Kidney tubule cell (primary cell): ENCODE data around the gene TRIM37.
"Not testable (repeated sequence)": the region's sequence is repeated elsewhere in the genome, so short reads cannot be mapped to it uniquely, and the experiment has no call there.

Experiments
- DNase-seq: peaks from one replicate; pipeline ENCODE4 v3.0.0-alpha.2; 2018; ENCODE audit warnings: low spot score

Gene TRIM37

GRCh38 chr17:58993311-58993710, 113.4 kb downstream of the TRIM37 start:
- peak; percentile 34 for DNase-seq

DNA sequence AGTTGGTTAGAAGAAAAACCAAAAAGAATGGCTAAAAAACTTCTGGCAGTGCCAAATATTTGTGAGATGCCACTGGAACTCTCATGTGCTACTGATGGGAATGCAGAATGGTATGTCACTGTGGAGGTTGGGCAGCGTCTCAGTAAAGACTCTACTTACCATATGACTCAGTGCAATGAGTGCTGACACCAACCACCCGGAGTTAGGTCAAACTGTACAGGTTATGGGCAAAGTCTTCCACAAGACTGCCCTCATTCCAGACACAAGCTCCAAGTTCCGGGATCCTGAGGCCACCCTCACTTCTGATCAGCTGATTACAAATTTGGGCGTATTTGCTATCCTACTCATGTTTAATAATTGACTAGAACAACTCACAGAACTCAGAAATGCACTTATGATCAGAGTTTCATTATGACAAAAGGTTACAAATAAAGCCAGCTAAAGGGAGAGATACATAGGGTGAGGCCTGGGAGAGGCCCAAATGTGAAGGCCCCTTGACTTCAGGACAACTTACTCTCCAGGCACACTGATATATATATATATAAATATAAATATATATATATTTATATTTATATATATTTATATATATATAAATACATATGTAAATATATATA, 114.9 kb downstream of the TRIM37 start:
- DNase-seq, result peak; percentile 99

GRCh38 chr17:58989629-58990028, 117.1 kb downstream of the TRIM37 start:
- no peak for DNase-seq

GRCh38 chr17:58985971-58986370, 120.7 kb downstream of the TRIM37 start:
- DNase-seq, result no peak

DNA sequence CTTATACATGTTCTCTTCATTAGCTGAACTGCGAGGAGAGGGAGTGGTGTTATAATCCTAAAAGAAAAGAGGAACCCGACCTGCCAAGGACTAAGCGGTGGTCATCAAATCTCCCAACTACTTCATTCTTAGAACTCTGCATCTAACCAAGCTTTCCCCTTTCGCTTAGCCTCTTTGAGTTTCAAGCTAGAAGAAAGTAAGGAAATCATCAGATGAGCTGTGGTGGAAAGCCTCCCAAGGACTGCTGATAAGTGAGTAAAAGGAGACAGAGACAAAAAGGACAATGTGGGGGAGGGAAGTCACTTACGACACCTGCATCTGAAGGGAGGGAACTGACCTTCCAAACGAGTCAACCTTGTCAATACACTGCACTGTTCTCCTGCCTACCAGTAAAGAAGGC, 121.3 kb downstream of the TRIM37 start:
- DNase-seq, result no peak

DNA sequence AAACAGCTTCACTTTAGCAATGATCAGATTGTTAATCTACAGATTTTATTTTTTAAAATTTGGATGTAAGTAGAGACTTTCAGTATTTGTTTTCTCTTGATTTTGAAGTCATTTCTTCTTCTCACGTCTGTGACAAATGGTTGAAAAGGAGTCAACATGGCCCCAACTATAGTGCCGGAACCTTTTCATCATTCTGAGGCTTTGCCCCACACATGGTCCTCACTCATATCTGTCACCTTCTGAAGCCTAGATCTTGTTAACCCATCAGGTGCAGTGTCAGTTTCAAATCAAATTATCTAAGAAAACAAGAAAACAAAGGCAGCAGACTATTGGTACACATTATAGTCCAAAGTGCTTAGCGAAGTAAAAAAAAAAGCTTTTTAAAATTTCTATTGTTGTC, 124.1 kb downstream of the TRIM37 start:
- no peak for DNase-seq

GRCh38 chr17:58980706-58981481, 125.8 kb downstream of the TRIM37 start:
- no peak for DNase-seq

GRCh38 chr17:58976541-58976940, 130.1 kb downstream of the TRIM37 start:
- DNase-seq, result no peak

DNA sequence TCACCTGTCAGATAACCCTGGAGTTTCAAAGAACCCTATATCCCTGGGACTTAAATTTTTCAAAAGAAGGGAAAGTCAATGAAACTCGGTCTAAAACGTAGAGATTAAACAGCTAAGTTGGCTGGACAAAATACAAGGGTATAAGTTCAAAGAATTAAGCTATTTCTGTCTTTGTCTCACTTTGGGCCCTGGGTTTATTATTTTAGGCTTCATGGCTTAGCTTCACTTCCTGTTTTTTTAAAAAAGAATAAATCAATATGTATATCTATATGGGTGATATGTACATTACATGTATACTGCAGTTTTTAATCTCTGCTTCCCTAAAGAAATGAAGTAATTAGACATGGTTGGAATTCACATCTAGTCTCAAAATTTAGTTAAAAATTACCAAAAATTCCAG, 132.3 kb downstream of the TRIM37 start:
- DNase-seq, result no peak

GRCh38 chr17:58970609-58971450, 135.8 kb downstream of the TRIM37 start:
- no peak for DNase-seq

GRCh38 chr17:58969612-58970011, 137.1 kb downstream of the TRIM37 start:
- no peak for DNase-seq

DNA sequence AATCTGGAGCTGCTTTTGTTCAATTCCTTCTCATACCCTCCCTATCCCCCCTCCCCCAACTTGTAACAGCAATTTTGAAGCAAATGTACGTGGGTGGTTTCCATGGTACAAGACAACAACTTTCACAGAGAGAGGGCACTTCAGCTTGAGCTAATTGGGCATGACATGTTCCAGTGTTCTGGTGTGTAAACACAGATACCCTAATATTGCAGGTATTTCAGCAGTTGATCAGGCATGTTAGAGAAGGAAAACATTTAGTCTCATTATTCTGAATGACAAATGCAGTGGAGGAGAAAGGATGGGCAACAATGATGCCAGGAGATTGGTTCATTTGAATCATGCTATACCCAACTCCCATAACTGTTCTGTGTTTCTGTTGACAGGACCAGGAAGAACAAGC, 137.5 kb downstream of the TRIM37 start:
- DNase-seq, result peak; percentile 28

- DNase-seq, result no peak
Observed at GRCh38 chr17:58968426-58969061, 138.1 kb downstream of the TRIM37 start.

GRCh38 chr17:58966208-58966607, 140.5 kb downstream of the TRIM37 start:
- no peak for DNase-seq

DNA sequence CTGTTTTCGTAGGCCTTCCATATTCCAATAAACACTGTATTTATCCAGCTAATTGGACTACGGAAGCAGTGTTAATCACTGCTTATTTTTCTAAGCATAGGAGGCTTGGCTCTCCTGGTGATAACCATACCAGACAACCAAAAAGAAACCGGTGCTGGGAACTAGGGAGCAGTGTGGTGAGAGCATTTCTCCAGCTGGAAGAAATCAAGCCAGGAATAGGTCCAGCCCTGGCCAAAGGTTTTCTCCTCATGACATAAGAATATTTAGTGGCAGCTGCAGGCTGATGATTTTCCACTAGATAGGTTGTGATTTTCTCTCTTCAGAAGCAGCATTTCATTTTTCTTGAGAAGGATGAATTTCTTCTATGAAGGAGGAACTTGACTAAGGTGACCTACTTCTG, 141.5 kb downstream of the TRIM37 start:
- DNase-seq, result no peak

DNA sequence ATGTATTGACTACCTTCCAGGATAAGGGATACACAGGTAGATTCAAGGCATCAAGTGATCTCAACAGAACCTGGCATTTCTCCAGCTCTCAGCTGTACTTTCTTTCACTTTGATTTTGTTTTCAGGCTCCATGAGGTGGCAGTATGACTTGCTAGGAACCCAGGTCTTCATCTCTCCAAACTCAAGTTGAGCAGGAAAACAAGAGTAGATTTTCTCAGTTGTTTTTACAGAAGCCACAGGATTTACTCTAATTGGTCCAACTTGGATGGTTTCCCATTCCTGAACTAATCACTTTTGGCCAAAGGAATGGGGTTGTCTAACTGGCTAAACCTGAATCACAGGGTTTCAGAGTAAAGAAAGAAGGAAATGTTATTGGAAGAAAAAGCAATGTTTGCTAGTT, 146.6 kb downstream of the TRIM37 start:
- DNase-seq, result peak; percentile 83

GRCh38 chr17:58957725-58958073, 149.0 kb downstream of the TRIM37 start:
- not testable (repeated sequence) for DNase-seq

DNA sequence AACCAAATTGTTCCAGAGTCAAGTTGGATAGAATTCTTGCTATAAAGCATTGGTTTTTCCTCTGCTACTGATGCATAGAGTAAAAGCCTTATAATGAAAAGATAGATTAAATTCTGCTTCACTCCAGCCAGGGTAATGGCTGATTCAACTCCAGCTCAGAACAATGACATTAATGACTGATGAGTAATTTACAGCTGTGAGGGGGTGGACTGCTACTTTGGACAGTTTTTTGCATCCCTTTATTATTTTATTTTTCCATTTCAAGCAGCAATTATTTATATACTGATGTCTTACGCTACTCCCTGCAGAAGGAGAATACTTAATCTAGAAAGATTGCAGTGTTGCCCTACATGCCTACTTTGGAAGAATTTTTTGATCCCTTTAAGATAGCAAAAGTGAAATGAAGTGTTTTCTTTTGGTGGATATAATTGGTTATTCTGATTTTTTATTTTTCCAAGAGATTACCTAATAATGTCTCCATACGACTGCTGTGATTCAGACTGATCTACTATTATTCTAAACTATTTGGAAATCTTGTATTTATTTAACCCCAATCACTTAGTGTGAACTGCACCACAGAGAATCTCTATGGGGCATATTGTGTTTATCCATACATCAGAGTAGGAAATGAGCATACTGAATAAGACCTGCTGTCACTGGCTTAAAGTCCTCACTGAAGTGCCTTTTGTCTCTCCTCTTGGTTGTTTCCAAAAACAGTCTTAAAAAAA, 149.5 kb downstream of the TRIM37 start:
- DNase-seq, result peak; percentile 42

- DNase-seq, result peak; percentile 28
Observed at GRCh38 chr17:58954358-58954757, 152.3 kb downstream of the TRIM37 start.

DNA sequence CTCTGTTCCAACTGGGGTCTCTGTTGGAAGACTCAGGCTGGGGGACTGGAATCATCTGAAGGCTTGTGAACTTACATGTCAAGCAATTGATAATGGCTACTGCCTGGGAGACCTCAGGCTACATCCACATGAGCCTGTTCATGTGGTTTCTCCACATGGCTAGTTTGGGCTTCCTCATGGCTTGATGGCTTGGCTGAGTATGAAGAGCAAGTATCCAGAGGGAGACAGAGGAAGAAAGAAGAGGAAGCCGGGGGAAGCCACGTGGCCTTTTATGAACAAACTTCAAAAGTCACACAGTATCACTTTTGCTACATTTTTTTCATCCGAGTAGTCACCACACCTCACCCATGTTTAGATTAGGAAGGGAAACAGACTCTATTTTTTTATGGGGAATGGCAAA, 158.9 kb downstream of the TRIM37 start:
- peak; percentile 22 for DNase-seq

- no peak for DNase-seq
Observed at GRCh38 chr17:58947411-58947810, 159.3 kb downstream of the TRIM37 start.

GRCh38 chr17:58944166-58944565, 162.5 kb downstream of the TRIM37 start:
- no peak for DNase-seq
